ENCODE data around the gene CCNK.

CCNK gene

GRCh38 chr14:99503848-99504453, 22.7 kb downstream of the CCNK start:
- no peak overlapping the region for H3K9ac ChIP-seq (ENCODE audit: low read depth, low read length)
- peaks cover 7% of the 10 kb centered on the region; the same call in 1 of the 2 replicates for H4K20me1 ChIP-seq (ENCODE audit: insufficient read depth, low read length)
- H3K27ac ChIP-seq (ENCODE audit: low read length), result no peak overlapping the region
- H3K36me3 ChIP-seq (ENCODE audit: insufficient read depth, low read length), result peaks cover 93% of the 10 kb centered on the region
- TF ChIP-seq CTCF (IDR thresholded peaks at IDR 0.05; ENCODE audit: borderline replicate concordance, extremely low read depth, low read length, poor library complexity, severe bottlenecking) (no peak), EZH2 (IDR thresholded peaks at IDR 0.05; ENCODE audit: borderline replicate concordance, low read depth, low read length, severe bottlenecking) (no peak)
- DNase-seq (peak; percentile 2), ATAC-seq (ENCODE audit: insufficient read depth, low read depth) (no peak)
- H3K79me2 ChIP-seq (ENCODE audit: insufficient read depth, low read length), result no peaks in the 10 kb centered on the region
- H3K4me2 ChIP-seq (ENCODE audit: insufficient read depth, low read length), result no peak overlapping the region
- H3K4me3 ChIP-seq (ENCODE audit: low read depth in 1 of 2, low read length in 2 of 2), result no peak overlapping the region
- H3K9me3 ChIP-seq (ENCODE audit: insufficient read depth, low read length, severe bottlenecking), result no peaks in the 10 kb centered on the region
- H2AFZ ChIP-seq (ENCODE audit: low read depth, low read length), result no peak overlapping the region
- no peaks in the 10 kb centered on the region for H3K27me3 ChIP-seq (ENCODE audit: insufficient read depth, low read length, poor library complexity)
- H3K4me1 ChIP-seq (ENCODE audit: insufficient read depth, low read length), result no peaks in the 10 kb centered on the region

GRCh38 chr14:99505089-99505488, 23.9 kb downstream of the CCNK start:
- H3K4me3 ChIP-seq (ENCODE audit: low read depth in 1 of 2, low read length in 2 of 2), result no peak overlapping the region
- H3K27ac ChIP-seq (ENCODE audit: low read length), result no peak overlapping the region
- H4K20me1 ChIP-seq (ENCODE audit: insufficient read depth, low read length), result peaks cover 9% of the 10 kb centered on the region; the same call in 1 of the 2 replicates
- H3K4me2 ChIP-seq (ENCODE audit: insufficient read depth, low read length), result no peak overlapping the region
- no peaks in the 10 kb centered on the region for H3K9me3 ChIP-seq (ENCODE audit: insufficient read depth, low read length, severe bottlenecking)
- no peaks in the 10 kb centered on the region for H3K79me2 ChIP-seq (ENCODE audit: insufficient read depth, low read length)
- no peaks in the 10 kb centered on the region for H3K27me3 ChIP-seq (ENCODE audit: insufficient read depth, low read length, poor library complexity)
- no peak for TF ChIP-seq CTCF (IDR thresholded peaks at IDR 0.05; ENCODE audit: borderline replicate concordance, extremely low read depth, low read length, poor library complexity, severe bottlenecking)
- TF ChIP-seq EZH2 (IDR thresholded peaks at IDR 0.05; ENCODE audit: borderline replicate concordance, low read depth, low read length, severe bottlenecking), result no peak
- H2AFZ ChIP-seq (ENCODE audit: low read depth, low read length), result no peak overlapping the region
- no peaks in the 10 kb centered on the region for H3K4me1 ChIP-seq (ENCODE audit: insufficient read depth, low read length)
- DNase-seq (peak; percentile 1), ATAC-seq (ENCODE audit: insufficient read depth, low read depth) (no peak)
- H3K36me3 ChIP-seq (ENCODE audit: insufficient read depth, low read length), result peaks cover 97% of the 10 kb centered on the region
- no peak overlapping the region for H3K9ac ChIP-seq (ENCODE audit: low read depth, low read length)

GRCh38 chr14:99506276-99506675, 25.1 kb downstream of the CCNK start:
- ATAC-seq (ENCODE audit: insufficient read depth, low read depth), result no peak
- no peak overlapping the region for H3K4me2 ChIP-seq (ENCODE audit: insufficient read depth, low read length)
- H3K27me3 ChIP-seq (ENCODE audit: insufficient read depth, low read length, poor library complexity), result no peaks in the 10 kb centered on the region
- H3K4me3 ChIP-seq (ENCODE audit: low read depth in 1 of 2, low read length in 2 of 2), result no peak overlapping the region
- no peak overlapping the region for H2AFZ ChIP-seq (ENCODE audit: low read depth, low read length)
- no peaks in the 10 kb centered on the region for H3K4me1 ChIP-seq (ENCODE audit: insufficient read depth, low read length)
- DNase-seq, result peak; percentile 0
- H3K9ac ChIP-seq (ENCODE audit: low read depth, low read length), result no peak overlapping the region
- no peak overlapping the region for H3K27ac ChIP-seq (ENCODE audit: low read length)
- no peaks in the 10 kb centered on the region for H3K9me3 ChIP-seq (ENCODE audit: insufficient read depth, low read length, severe bottlenecking)
- peaks cover 92% of the 10 kb centered on the region for H3K36me3 ChIP-seq (ENCODE audit: insufficient read depth, low read length)
- TF ChIP-seq CTCF (IDR thresholded peaks at IDR 0.05; ENCODE audit: borderline replicate concordance, extremely low read depth, low read length, poor library complexity, severe bottlenecking) (no peak), EZH2 (IDR thresholded peaks at IDR 0.05; ENCODE audit: borderline replicate concordance, low read depth, low read length, severe bottlenecking) (no peak)
- no peaks in the 10 kb centered on the region for H3K79me2 ChIP-seq (ENCODE audit: insufficient read depth, low read length)
- H4K20me1 ChIP-seq (ENCODE audit: insufficient read depth, low read length), result peaks cover 9% of the 10 kb centered on the region; the same call in 1 of the 2 replicates
